Astrocyte of the spinal cord (primary cell): ENCODE measurements around the gene C10orf90.

Source experiments
- DNase-seq: peaks from one replicate; pipeline ENCODE4 v3.0.0; 2011; ENCODE audit warnings: low read depth, low spot score
- H3K4me3 ChIP-seq: 2 replicates; pipeline ENCODE4 v1.5.1; 2011; ENCODE audit warnings: low read depth, mild to moderate bottlenecking, low read length, moderate library complexity
- CTCF ChIP-seq: IDR thresholded peaks from 2 replicates; pipeline ENCODE4 v1.5.1; 2012; ENCODE audit warnings: low read depth, mild to moderate bottlenecking, low read length, inconsistent platforms
- in situ Hi-C: cut with HindIII; loops from 2 replicates; pipeline ENCODE4 v1.10.0; 2017; ENCODE audit warnings: low sequenced_read_pairs

Gene C10orf90

GRCh38 chr10:126501828-126502227, 168.7 kb downstream of the C10orf90 start:
- no peak overlapping the region for H3K4me3 ChIP-seq
- in situ Hi-C loops: no loop called here
- no peak for TF ChIP-seq CTCF
- DNase-seq: no peak

GRCh38 chr10:126500866-126501265, 169.6 kb downstream of the C10orf90 start:
- TF ChIP-seq CTCF: no peak
- in situ Hi-C loops: no loop called here
- H3K4me3 ChIP-seq: no peak overlapping the region
- peak; percentile 84 for DNase-seq

GRCh38 chr10:126500185-126500584, 170.3 kb downstream of the C10orf90 start:
- H3K4me3 ChIP-seq: no peak overlapping the region
- in situ Hi-C loops: no loop called here
- TF ChIP-seq CTCF: no peak
- no peak for DNase-seq

GRCh38 chr10:126499744-126500143, 170.7 kb downstream of the C10orf90 start:
- in situ Hi-C loops: no loop called here
- H3K4me3 ChIP-seq: no peak overlapping the region
- TF ChIP-seq CTCF: no peak
- peak; percentile 37 for DNase-seq

- no peak overlapping the region for H3K4me3 ChIP-seq
- DNase-seq: no peak
- TF ChIP-seq CTCF: peak; percentile 16
- in situ Hi-C loops: no loop called here
These were observed 172.8 kb downstream of the C10orf90 start for GRCh38 chr10:126497672-126498071.

GRCh38 chr10:126496771-126497545, 173.5 kb downstream of the C10orf90 start:
- TF ChIP-seq CTCF: no peak
- H3K4me3 ChIP-seq: no peak overlapping the region
- DNase-seq: peak; percentile 10
- in situ Hi-C loops: no loop called here
